Effector CD8-positive, alpha-beta T cell (primary cell): ENCODE data around the gene GREM2.

Source experiments
- DNase-seq: peaks from one replicate; lab custom pipeline; 2025; lab: John Stamatoyannopoulos, UW
- total RNA-seq, 4 experiments: gene quantifications; one replicate each; lab custom pipeline; 2026; lab: John Stamatoyannopoulos, UW

GREM2 gene
- 0 to 0.09 (median 0) reads per million in 4 experiments for total RNA-seq

- no peak for DNase-seq
Observed at GRCh38 chr1:240611619-240612480, at the start of gene GREM2. Gene GREM2 (minus strand): TSS chr1:240612155. CDS start chr1:240493475, 118,680 bp downstream.

DNA sequence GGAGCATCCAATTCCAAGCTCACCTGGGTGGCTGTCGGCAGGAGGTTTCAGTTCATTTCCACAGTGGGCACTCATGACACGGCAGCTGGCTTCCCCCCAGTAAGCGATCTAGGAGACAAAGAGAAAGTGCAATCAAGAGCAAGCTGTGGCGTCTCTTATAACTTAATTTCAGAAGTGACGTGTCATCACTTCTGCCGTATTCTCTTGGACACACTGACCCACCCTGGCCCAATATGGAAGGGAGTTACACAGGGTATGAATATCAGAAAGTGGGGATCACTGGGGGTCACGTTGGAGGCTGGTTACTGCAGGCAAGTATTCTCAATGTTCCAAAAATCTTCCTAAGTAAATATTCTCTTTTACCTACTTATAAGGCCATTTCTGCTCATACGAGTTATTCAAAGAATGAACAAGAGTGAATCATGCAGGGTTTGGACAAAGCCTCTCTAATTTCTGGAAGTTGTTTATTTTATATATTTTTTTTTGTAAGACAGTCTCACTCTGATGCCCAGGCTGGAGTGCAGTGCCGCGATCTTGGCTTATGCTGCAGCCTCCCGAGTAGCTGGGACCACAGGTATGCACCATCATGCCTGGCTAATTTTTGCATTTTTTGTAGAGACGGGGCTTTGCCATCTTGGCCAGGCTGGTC, 46.5 kb upstream of the GREM2 start:
- DNase-seq: no peak

- no peak for DNase-seq
Observed at GRCh38 chr1:240656531-240656930, 44.6 kb upstream of the GREM2 start.

DNA sequence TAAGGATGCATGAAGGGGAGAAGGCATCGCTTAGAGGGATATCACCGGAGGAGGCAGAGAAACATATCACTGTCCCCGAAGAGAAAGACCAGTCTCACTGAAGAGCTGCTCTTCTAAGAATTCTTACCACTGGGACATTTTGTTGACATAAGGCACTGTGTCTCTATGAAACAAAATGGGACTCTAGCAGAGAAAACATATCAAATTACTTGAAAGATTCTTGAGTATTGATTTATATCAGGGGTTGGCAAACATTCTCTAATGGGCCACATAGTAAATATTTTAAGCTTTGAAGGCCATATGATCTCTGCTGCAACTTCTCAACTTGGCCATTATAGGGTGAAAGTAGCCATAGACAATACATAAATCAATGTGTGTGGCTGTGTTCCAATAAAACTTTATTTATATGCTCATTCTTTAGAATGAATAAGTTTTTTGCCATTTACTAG, 41.0 kb upstream of the GREM2 start:
- no peak for DNase-seq

- DNase-seq: no peak
Observed at GRCh38 chr1:240652549-240652948, 40.6 kb upstream of the GREM2 start.

- DNase-seq: no peak
Observed at GRCh38 chr1:240650877-240651276, 38.9 kb upstream of the GREM2 start.

DNA sequence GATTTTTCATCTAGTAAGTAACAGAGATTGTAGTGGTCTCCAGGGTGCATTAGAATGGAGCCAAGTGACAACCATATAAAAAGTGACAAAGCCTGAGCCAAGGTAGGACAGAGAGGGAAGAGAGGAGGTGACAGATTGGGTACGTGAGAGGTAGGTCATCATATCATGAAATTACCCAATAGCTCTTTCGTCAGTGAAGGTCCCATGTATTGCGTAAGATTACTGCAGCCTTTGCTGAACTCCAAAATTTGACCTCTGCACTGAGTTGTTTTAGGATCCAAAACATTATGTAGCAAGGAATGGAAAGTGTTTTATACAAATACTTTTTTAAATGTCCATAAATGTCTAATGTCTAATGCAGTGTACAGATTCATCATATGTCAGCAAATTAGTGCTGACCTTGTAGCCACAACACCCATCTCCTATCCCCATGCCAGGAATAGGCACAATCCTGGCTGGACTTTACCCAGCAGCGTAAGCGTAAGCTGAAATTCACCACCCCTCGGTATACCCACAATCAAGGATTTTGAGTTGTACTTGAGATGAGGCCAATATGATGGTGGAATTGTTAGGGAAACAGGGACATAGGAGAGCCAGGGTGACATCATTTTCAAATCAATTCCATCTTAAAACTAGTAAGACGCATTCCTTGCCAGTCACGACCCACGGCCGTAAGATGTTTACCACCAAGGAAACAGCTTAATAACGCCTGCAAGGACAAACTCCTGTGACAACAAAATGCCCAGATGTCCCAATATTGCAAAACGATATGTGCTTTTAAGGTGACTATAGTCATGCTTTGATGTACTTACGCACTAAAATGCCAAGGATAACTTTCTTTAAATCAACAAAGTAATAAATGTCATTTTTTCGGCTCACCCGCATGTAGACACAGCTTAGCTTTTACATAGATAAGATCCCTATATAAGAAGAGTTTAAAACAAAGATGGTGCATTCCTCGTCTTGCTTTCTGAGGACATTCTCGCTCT, 38.1 kb upstream of the GREM2 start:
- DNase-seq: no peak

DNA sequence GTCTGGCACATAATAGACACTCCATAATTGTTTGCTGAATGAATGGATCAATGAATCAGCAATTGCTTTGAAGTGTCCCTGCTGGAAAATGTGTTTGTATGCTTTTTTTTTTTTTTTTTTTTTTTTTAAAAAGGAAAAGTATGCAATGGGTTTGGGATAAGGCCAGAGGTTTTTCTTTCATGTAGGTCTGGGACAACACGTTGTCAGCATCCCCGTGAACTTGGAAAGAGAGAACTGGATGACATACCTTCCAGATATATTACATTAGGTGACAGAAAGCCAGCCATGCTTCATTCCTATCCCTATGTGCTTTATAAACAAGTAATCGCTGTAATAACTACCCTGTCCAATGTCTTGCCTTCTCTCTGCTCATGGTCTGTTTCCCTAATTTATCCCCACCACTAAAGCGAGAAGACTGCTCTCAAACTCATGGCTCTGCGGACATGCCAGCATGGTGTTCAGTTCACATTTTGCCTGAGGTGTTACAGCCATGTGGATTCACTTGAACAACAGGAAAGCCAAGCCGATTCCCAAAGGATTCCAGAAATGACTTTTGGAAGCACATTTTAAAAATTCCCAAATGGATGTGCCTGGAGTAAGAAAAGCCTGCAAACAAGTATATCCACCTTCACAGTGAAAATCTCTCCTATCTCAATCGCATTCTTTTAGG, 34.8 kb upstream of the GREM2 start:
- no peak for DNase-seq

GRCh38 chr1:240644732-240645131, 32.8 kb upstream of the GREM2 start:
- DNase-seq: no peak

GRCh38 chr1:240635466-240636256, 23.7 kb upstream of the GREM2 start:
- DNase-seq: no peak

DNA sequence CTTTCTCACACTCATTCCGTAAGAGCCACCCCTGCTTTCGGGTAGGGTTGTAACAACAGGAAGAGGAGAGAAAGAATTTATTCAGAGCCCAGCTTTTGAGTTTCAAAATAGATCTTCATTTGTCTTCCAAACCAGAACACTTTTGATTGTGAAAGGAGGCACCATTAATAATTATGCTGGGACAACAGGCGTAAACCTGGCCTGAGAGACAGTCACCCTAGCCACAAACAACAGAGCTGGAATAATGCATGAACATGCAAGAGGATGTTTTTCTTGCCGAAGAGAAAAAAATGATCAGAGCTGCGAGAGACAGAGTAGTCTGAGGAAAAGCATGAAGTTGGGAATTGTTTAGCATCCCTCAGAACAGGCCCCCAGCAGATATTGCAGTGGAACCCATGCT, 18.5 kb upstream of the GREM2 start:
- DNase-seq: no peak

- no peak for DNase-seq
Observed at GRCh38 chr1:240621249-240621648, 9.3 kb upstream of the GREM2 start.

DNA sequence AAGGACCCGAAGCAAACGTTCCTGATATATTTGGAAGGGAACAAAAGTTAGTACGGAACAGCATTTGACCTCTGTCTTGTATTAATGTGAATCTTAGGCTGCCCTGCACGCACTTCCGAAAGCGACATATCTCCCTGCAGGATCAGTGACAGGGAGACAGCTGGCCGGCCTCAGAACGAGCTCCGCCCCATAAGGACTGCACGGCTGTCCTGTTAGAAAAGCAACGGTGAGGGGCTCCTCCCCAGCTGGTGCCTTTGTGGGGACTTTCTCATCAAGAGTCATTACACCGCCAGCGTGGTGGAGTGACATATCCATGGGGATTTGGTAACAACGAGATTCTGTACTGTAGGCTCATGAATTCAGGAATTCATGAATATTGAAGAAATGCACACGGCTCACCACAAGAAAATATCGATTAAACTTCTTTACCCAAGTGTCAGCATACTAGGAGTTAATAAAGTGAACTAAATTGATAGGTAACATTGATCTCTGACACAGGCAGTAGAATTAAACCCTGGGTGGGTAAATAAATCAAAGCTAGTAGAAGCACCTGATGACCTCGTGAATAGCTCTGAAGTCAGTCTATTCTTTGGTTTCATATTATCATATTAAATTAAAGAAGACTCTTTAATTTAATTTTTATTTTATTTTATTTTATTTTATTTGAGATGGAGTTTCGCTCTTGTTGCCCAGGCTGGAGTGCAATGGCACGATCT, 8.1 kb upstream of the GREM2 start:
- no peak for DNase-seq

DNA sequence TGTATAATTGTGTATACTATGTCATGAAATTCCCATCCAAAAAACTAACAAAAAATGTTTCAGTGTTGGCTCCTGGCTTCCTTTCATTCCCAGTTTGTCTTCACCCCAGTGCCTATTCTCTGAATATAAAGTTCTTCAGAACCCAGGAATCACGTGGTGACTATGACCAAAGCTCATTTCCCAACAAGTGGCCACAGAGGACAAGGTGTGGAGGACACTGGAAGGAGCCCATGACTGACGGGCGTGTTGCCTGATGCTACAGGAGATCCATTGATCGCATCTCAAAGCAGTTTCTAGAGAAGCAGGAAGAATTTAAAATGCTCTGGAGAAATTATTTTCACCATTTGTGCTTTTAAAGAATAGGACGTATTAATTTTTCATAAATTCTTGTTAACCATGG, 7.4 kb upstream of the GREM2 start:
- no peak for DNase-seq

GRCh38 chr1:240618946-240619345, 7.0 kb upstream of the GREM2 start:
- no peak for DNase-seq

- DNase-seq: no peak
Observed at GRCh38 chr1:240616018-240616417, 4.1 kb upstream of the GREM2 start.

GRCh38 chr1:240613356-240614142, 1.6 kb upstream of the GREM2 start:
- DNase-seq: no peak

DNA sequence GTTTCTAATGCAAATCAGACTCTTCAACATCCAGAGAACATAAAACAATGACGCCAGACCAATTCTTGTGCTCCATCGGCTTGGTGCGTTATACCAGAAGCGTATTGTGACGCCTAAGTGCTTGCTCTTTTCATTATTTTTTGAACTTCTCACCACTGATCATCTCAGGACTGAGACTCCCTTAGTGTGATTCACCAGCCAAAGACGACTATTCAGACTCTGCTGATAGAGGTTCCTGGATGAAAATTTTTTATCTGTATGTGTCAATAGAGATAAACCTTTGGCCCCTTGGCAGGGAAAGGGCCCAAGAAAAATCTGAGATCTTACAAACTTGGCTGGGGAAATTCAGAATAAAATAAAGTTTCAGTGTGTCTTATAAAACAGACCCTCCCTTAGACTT, 856 bp upstream of the GREM2 start:
- DNase-seq: no peak

DNA sequence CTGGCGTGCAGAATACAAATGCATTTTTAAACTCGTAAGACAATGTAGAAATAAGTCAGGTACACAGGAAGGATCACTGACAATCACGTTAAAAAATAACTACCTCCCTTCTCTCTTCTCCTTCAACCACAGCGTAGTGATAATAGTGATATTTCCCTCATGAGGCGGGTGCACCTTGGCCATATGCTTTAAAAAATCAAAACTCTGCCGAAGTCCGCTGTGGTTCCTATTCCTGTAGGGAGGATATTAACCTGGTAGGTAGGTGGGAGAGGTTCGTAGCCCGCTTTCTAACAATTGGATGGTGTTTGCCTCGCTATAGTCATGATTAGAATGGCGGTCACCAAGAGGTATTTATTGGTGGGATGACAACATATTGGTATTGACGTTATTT, 732 bp downstream of the GREM2 start:
- DNase-seq: no peak
